Activated CD4-positive, alpha-beta T cell treated with anti-CD3 and anti-CD28 coated beads, Interleukin-2, Interleukin-4, amounts not matched to agents 100 ng/mL and 50 ng/mL, durations not matched to agents 16 hours and 8 hours (primary cell): Measurements from ENCODE around the gene PXN.
"Not testable (repeated sequence)": the region's sequence is repeated elsewhere in the genome, so short reads cannot be mapped to it uniquely, and the experiment has no call there.

Source experiments
- DNase-seq: peaks from one replicate; pipeline ENCODE4 v3.0.0-alpha.2; 2020; ENCODE audit warnings: low spot score

PXN gene

GRCh38 chr12:120241561-120242274, 23.8 kb downstream of the PXN start:
- DNase-seq, result no peak

DNA sequence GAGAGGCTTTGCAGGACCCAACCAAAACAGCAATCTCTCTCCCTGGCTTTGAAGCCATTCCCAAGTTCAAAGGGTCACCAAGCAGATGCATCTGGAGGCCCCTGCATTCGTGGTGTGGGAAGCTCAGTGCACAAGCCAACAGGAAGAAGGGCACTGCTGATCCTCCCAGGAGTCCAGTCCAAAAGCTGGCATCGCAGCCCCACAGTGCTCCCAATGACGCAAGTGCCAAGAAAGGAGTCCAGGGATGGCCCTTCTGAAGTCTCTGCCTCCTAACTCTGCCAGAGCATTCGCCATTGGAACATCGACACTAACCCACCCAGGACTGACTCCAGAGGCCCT, 25.1 kb downstream of the PXN start:
- no peak for DNase-seq

GRCh38 chr12:120239776-120240494, 25.6 kb downstream of the PXN start:
- DNase-seq, result no peak

GRCh38 chr12:120238839-120239445, 26.6 kb downstream of the PXN start:
- DNase-seq, result no peak

DNA sequence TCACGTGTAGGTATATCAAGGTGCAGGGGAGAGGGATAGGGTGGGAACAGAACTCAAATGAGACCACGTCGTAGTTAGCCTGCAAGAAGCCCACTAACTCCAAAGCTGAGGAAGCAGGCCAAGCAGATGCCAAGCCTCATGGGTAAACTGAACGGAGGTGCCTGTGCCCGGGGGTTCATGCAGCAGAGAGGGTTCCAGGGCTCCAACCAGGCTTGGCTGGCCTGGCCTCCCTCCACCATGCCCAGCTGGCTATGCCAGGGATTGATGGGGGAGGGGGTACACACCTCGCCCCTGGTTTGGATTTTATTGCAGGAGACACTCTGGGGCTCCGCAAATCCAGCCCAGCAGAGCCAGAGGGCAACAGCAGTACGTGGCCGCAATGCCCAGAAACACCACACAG, 27.3 kb downstream of the PXN start:
- DNase-seq, result no peak

DNA sequence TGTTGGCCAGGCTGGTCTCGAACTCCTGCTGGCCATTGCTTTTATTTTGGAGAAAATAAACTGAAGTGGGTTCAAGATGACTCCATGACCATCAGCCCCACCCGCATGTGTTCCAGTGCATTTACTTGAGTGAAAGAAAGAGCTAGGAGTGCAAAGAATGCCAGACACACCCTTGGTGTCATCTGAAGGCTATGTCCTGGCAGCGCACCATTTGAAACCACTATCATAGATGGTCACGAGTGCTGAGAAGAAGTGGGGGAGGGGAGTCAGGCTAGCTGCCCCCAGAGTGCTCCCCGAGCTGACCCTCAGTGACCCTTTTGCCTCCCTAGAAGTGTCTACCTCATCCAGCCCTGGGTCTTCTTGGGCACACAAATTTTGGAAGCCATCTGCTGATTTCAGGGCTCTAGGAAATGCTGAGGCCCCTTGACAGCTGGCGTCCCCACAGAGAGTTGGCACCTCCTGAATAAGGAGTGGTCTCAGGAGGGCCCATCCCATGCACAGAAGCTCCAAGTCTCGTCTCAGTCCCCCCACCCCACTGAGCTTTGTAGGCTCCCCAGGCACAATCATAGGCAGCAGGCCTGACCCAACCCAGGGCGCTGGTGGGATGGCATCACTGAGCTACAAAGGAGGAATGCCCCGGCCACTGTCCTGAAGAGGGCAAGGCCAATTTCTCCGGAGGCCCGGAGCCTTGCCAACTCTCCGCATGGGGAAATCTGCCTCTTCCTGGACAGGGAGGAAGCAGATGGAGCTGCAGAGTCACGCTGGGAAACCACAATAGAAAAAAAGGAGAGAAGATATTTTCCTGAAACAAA, 28.0 kb downstream of the PXN start:
- no peak for DNase-seq

DNA sequence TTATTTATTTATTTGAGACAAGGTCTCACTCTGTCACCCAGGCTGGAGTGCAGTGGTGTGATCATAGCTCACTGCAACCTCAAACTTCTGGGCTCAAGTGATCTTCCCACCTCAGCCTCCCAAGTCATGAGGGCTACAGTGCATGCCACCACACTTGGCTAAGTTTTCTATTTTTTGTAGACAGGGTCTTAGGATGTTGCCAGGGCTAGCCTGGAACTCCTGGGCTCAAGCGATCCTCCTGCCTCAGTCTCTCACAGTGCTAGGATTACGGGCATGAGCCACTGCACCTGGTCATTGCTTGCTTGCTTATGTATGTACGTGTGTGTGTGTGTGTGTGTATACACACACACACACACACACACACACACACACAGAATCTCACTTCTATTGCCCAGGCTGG, 28.7 kb downstream of the PXN start:
- not testable (repeated sequence) for DNase-seq

GRCh38 chr12:120235369-120236323, 29.9 kb downstream of the PXN start:
- no peak for DNase-seq

- no peak for DNase-seq
Observed at GRCh38 chr12:120234643-120235368, 30.7 kb downstream of the PXN start.

- DNase-seq, result peak; percentile 86
Observed at GRCh38 chr12:120231316-120232011, 34.1 kb downstream of the PXN start.

GRCh38 chr12:120230974-120231315, 34.6 kb downstream of the PXN start:
- DNase-seq, result no peak

DNA sequence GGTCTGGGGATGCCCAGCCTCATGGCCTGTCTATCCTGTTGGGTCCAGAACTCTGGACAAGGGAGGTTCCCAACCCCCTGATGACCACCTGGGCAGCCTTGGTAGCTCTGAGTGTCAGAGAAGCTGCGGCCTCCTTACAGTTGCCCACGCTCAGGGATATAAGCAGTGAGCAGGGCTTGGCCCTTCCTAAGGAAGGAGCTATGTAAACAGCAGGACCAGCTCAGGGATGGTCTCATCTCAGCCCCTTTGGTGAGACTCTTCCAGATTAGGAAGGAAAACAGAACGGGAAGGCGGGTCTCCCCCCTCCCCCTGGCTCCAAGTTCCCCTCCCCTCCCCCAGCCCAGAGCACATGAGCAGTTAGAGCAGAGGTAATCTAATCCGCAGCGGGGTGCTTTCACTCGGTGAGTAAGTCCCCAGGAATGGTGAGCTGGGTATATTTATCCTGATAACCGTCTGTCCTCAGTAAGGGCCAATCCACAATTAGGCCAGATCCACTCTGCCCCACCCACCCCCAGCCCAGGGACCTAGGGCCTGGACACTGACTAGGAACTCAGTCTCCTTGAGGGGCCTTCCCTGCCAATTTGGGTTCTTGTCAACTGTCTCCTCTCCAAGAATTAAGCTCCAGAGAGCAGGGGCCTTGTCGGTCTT, 35.1 kb downstream of the PXN start:
- DNase-seq, result no peak

GRCh38 chr12:120229487-120230325, 35.8 kb downstream of the PXN start:
- DNase-seq, result no peak

- DNase-seq, result no peak
Observed at GRCh38 chr12:120229071-120229486, 36.5 kb downstream of the PXN start.

GRCh38 chr12:120228291-120229070, 37.0 kb downstream of the PXN start:
- peak; percentile 93 for DNase-seq

- no peak for DNase-seq
Observed at GRCh38 chr12:120228041-120228290, 37.6 kb downstream of the PXN start.

DNA sequence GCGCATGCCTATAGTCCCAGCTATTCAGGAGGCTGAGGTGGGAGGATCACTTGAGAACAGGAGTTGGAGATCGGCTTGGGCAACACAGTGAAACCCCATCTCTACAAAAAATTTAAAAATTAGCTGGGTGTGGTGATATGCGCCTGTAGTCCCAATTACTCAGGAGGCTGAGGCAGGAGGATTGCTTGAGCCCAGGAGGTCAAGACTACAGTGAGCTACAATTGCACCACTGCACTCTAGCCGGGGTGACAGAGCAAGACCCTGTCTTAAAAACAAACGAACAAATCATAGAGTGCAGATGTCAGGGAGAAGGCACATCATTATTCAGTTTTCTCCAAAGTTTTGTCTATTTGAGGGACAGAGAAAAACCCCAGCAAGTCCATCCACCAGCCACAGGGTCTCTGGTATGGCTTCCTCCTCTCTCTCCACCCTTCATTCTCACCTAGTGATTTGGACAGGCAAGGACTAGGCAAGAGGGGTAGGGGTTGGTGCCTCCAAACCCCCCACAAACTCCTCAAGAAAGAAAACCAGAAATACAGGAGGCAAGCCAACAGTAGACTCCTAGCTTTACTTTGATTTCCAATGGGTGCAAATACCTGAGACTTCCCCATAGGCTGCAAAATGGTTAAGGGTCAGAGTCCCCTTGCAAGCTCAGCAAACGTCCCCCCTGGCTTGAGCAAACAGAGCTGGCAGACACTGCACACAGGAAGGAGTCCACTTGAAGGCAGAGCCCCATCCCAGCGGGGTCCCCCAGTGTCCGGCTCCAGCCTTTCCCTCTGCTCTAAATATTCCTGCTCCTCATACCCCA, 38.1 kb downstream of the PXN start:
- DNase-seq, result no peak
